Erythroblast (primary cell): Measurements from ENCODE around the gene HOXD11.

Experiments
- GATA1 ChIP-seq: IDR thresholded peaks from 2 replicates; pipeline ENCODE4 v1.6.1; 2011; ENCODE audit warnings: low read depth, mild to moderate bottlenecking, control low read depth, low read length, moderate library complexity
- POLR2A ChIP-seq: IDR thresholded peaks from 2 replicates; pipeline ENCODE4 v1.6.1; 2011; ENCODE audit warnings: mild to moderate bottlenecking, low read length

DNA sequence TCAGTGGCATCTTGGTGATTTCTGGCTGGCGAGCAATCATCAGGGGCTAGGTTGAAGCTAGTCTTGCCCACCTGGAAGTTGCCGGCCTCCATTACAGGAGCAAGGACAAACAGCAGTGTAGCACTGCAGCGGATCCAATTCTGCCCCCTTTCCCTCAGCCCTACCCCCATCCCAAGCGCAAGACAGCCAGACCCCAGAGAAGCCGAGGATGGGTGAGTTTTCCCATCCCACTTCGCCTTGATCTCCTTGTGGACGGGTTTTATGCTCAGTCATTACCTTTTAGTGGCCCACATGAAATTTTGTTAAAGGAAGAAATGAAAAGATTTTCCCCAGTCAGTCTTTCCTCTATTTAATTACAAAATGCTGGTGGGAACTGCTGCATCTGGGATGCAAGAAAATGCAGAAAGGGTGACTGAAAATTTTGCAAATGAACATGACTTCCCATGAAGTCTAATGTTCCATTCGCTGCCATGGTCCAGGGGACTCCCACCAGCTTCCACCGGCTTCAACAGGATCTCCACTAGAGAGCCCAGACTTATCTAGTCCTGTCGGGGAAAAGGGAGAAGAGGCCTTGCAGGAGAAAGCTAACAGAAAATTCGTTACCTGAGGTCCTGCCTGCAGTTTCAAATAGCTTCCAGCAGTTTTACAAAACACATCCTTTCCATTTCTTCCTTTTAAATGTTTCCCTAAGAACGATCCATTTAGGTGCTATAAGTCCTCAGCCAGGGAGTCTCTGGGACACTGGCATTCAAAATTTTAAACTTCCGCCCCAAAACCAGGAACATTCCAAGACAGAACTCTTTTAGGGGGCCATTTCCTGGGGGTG lies 13.5 kb downstream of the HOXD11 start:
- TF ChIP-seq POLR2A (no peak), GATA1 (no peak)
